ENCODE results near the gene CC2D2B. TPM values are rescaled to one million over a fixed set of nuclear protein-coding genes. Genes with fewer than 3 reads are reported as not detected.

The CC2D2B gene
- total RNA-seq, 1 donor, result under 0.01 TPM

DNA sequence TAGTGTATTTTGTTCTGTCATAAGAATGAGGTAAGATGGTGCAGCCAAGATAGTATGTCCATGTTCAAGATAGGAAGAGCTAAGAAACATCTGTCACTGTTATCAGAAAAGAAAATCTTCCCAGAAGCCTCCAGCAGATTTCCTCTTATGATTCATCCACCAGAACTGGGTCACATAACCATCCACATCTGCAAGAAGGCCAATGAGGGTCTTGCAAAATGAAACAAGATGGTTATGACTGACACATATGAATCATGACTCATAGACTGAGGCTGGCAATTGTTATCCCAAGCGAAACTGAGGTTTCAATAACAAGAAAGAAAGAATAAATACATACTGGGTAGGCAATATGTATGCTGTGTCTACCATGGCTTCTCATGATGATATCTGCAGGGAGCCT is 165.9 kb downstream of the CC2D2B start:
- DNase-seq (ENCODE audit: low read depth in 2 of 3, low spot score in 2 of 3), result peak in 1 of 3 donors; percentile 3

DNA sequence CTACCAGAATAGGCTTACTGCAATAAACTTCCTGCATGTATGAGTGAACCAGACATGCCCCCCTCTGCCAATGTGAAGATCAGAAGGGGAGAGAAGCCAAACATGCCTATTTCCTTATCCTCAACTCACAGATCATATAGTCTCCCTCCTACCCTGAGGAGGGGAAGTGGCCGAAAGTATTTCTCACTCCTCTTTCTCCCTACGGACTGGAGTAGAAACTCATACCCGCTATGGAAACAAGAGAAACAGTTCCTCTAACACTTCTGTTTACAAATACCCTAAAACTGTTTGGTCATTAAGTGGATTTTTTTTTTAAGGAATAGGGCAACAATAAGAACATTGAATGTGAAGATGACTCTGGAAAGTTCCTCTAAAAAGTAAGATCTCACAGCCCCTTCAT is 167.0 kb downstream of the CC2D2B start:
- DNase-seq (ENCODE audit: low read depth in 2 of 3, low spot score in 2 of 3), result no peak

DNA sequence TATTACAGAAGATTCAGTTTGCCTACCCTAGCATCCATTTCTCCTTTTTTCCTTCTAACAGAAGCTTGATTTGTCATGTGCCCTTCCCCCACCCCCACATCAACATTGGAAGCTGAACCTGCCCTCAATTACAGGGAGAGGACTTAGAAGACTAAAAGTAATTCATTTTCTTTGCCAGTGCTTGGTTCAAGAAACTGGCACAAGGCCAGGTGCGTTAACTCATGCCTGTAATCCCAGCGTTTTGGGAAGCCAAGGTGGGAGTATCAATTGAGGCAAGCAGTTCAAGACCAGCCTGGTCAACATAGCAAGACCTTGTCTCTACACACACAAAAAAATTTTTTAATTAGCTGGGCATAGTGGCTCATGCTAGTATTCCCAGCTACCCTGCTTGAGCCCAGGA is 168.2 kb downstream of the CC2D2B start:
- no peak for DNase-seq (ENCODE audit: low read depth in 2 of 3, low spot score in 2 of 3)

DNA sequence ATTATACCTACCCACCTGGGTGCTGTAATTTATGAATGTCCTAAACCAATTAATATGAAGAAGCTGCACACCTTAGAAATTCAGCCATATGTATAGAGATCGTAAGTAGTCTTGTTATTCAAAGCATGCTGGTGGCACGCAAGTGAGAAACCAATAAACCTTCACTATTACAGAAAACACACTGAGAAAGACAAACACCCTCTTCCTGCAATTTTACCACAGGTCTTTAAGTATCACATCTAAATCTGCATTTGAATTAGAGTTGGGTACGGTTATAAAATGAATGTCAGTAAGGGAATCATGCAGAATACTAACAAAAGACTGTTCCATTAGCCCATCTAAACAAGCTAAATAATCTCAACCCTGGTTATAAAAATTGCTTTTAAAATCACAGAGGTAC is 169.4 kb downstream of the CC2D2B start:
- no peak for DNase-seq (ENCODE audit: low read depth in 2 of 3, low spot score in 2 of 3)

DNA sequence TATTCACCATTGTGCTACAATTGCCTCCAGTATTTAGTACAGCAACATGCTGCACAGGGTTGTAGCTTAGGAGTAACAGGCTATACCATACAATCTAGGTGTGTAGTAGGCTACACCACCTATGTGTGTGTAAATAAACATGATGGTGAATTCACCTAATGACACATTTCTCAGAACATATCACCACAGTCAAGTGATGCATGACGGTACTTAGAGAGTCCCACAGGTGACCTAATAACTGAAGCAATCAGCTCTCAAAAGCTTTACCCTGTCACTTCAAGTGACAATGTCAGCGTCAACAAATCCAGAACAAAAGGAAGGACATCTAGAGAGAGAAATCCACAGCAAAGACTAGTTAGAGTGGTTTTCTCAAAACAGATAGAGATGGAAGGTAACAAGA is 174.4 kb downstream of the CC2D2B start:
- no peak for DNase-seq (ENCODE audit: low read depth in 2 of 3, low spot score in 2 of 3)

Small RNA genes lying within 50 kb of the gene (small RNA-seq; reads per million reads assigned to genes)
- 0.74 reads per million, percentile 13 among the genes with 10 or more reads in this experiment for gene MIR3157

Other genes with a start within 250 kb of the CC2D2B start
- 18.9 TPM for gene TCTN3, start 214.0 kb upstream of the CC2D2B start, total RNA-seq
- 0.27 TPM for gene ENTPD1, start 151.8 kb upstream of the CC2D2B start, total RNA-seq
- 11.8 TPM for gene CCNJ, start 135.6 kb downstream of the CC2D2B start, total RNA-seq
- gene ZNF518A, start 222.3 kb downstream of the CC2D2B start, total RNA-seq, result 5.9 TPM

All from hematopoietic multipotent progenitor cell (in vitro differentiated cells).